Testis (tissue), 3 donors: Measurements from ENCODE around the gene PPARD. TPM values are rescaled to one million over a fixed set of nuclear protein-coding genes. Genes with fewer than 3 reads are reported as not detected.

Experiments
- DNase-seq: peaks from one replicate; pipeline ENCODE4 v3.0.0-alpha.2; 2019
- H3K27ac ChIP-seq, 2 donors: fragments of 200-600 bp; sonication (generic); one replicate each; pipeline ENCODE4 v1.5.1; 2019
- H3K27me3 ChIP-seq: fragments of 200-600 bp; sonication (generic); one replicate; pipeline ENCODE4 v1.5.1; 2019
- H3K36me3 ChIP-seq: fragments of 200-600 bp; sonication (generic); one replicate; pipeline ENCODE4 v1.5.1; 2017; ENCODE audit warnings: low read depth; ENCODE audit errors: missing control alignments
- H3K4me1 ChIP-seq: fragments of 200-600 bp; sonication (generic); one replicate; pipeline ENCODE4 v1.5.1; 2019
- H3K4me3 ChIP-seq, 2 donors: fragments of 200-600 bp; sonication (generic); one replicate each; pipeline ENCODE4 v1.5.1; 2017 to 2019
- H3K9me3 ChIP-seq: fragments of 200-600 bp; sonication (generic); one replicate; pipeline ENCODE4 v1.5.1; 2017
- CTCF ChIP-seq, 3 experiments: fragments of 450-650 bp in 2 of 3; fragments of 200-600 bp in 1 of 3; sonication (generic) in 1 of 3; IDR thresholded peaks; one replicate each; pipeline ENCODE4 v1.5.1; 2016 to 2019; ENCODE audit warnings: antibody characterized with exemption in 3 of 3, mild to moderate bottlenecking in 2 of 3, moderate library complexity in 1 of 3
- POLR2A ChIP-seq: fragments of 450-650 bp; IDR thresholded peaks from one replicate; pipeline ENCODE4 v1.6.1; 2017; ENCODE audit warnings: antibody characterized with exemption, mild to moderate bottlenecking, moderate library complexity
- WGBS, 2 donors: methylation state at CpG; one replicate each; pipeline ENCODE4 v1.1.5; 2018; 5-methylcytosine and 5-hydroxymethylcytosine counted together
- intact Hi-C: fragments of 100-400 bp; cut with DNase I; formaldehyde crosslinking; loops from one replicate; pipeline ENCODE4 v1.15.1; 2023; ENCODE audit warnings: low total_unique reads
- microRNA-seq, 2 donors: library from miRNA; unstranded; fragments of <30 nt; microRNA quantifications; one replicate each; pipeline ENCODE4, GENCODE V29; 2016; ENCODE audit warnings: borderline number of aligned reads in 2 of 2, borderline replicate concordance in 1 of 2
- polyA plus RNA-seq: library from polyadenylated mRNA; stranded (reverse); fragments of 350-450 nt; fragmentation: Illumina TruSeq; extraction: RNeasy Lipid Tissue Mini Kit (QIAGEN cat#74804); gene quantifications from one replicate; pipeline ENCODE4 v1.2.3, GENCODE V29; 2014; ENCODE audit warnings: low read depth, low replicate concordance; ENCODE audit not compliant: insufficient read depth
- small RNA-seq, 2 donors: library from RNA; depleted of rRNA; stranded (forward); fragments of <200 nt; gene quantifications; one replicate each; pipeline ENCODE3, GENCODE V24; 2016
- total RNA-seq, 2 donors: library from RNA; depleted of rRNA; stranded (reverse); fragments of >200 nt; gene quantifications; one replicate each; pipeline ENCODE4 v1.2.3, GENCODE V29; 2016

PPARD gene
- total and polyA plus RNA-seq, 3 donors from 2014 or later = 21.0 to 23.0 (median 21.5) TPM

DNA sequence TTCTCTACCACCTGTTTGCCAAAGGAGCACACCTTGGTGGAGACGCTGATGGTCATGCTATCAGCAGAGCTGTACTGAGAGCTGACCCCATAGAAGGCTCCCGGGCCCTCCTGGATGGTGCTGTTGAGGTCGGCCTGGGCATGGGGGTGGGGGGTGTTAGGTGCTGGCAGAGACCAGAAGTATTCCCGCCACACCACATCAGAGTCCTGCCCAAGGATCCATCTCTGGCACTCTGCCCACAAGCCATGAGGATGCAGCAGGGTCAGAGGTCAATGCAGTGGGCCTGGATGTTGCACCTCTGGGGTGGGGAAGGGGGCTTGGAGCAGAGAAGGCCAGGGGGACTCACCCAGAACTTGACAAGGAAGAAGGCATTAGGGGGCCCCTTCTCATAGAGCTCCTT, 133.2 kb downstream of the PPARD start:
- Histone ChIP-seq H3K9me3 (no peaks in the 10 kb centered on the region), H3K36me3 (no peaks in the 10 kb centered on the region), H3K27me3 (no peaks in the 10 kb centered on the region), H3K27ac (no peak overlapping the region), H3K4me3 (no peak overlapping the region), H3K4me1 (peaks cover 14% of the 10 kb centered on the region)
- intact Hi-C loops = no loop called here
- TF ChIP-seq POLR2A (no peak), CTCF (IDR thresholded peaks at IDR 0.05) (no peak)
- WGBS, 2 donors = 60 to 75% methylated on average over 1 to 4 of the region's 4 CpGs
- no peak for DNase-seq

DNA sequence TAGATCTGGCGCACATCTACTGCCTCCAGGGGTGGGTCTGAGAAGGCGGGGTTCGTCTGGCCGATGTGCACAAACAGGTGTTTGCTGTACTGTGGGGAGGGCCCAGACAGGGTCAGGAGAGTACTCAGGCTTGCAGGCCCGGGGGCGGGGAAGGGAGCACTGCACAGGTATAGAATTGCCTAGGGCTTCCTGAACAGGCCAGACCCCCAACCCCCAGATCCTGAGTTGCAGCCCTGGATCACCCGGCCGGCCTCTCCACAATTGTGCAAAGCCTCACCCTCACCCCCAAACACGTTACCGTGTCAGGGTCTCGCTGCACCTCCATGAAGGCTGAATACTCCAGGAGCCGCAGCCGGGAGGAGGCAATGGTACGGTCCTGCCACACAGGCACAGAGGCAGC, 133.6 kb downstream of the PPARD start:
- DNase-seq = no peak
- Histone ChIP-seq H3K9me3 (no peaks in the 10 kb centered on the region), H3K36me3 (no peaks in the 10 kb centered on the region), H3K27ac (no peak overlapping the region), H3K4me3 (no peak overlapping the region), H3K27me3 (no peaks in the 10 kb centered on the region), H3K4me1 (peaks cover 16% of the 10 kb centered on the region)
- intact Hi-C loops = no loop called here
- no peak for TF ChIP-seq POLR2A
- no peak for TF ChIP-seq CTCF (IDR thresholded peaks at IDR 0.05)
- 84 to 96% methylated on average over 5 to 14 of the region's 14 CpGs for WGBS, 2 donors

DNA sequence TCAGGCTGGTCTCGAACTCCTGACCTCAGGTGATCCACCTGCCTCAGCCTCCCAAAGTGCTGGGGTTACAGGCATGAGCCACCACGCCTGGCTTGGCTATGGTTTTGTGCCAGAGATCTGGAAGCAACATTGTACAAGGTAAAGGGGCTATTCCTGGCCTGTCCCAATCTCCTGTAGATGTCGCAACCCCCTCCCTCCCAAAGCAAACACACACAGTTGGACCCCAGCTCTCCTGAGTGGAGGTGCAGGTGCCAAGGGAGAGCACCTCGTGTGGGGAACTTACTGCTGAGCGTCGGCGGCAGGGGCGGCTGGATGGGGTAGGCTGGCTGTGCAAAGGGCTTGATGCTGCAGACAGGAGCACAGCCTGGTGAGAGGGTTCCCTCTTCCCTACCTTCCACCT, 134.7 kb downstream of the PPARD start:
- 86 to 90% methylated on average over 6 to 8 of the region's 8 CpGs for WGBS, 2 donors
- no peaks in the 10 kb centered on the region for H3K36me3 ChIP-seq
- no peaks in the 10 kb centered on the region for H3K9me3 ChIP-seq
- no peaks in the 10 kb centered on the region for H3K27me3 ChIP-seq
- intact Hi-C loops = no loop called here
- no peak overlapping the region for H3K27ac ChIP-seq
- no peak overlapping the region for H3K4me3 ChIP-seq
- H3K4me1 ChIP-seq = peaks cover 12% of the 10 kb centered on the region
- no peak for TF ChIP-seq CTCF (IDR thresholded peaks at IDR 0.05)
- TF ChIP-seq POLR2A = no peak
- no peak for DNase-seq

Small RNA genes lying within 50 kb of the gene (microRNA-seq; reads per million reads assigned to microRNA genes)
- 0.69 to 0.70 reads per million in 2 donors for gene MIR7111

Small RNA genes lying within 50 kb of the gene (small RNA-seq; reads per million reads assigned to genes)
- gene MIR7111 = 0 reads per million in 2 donors

Other genes with a start within 250 kb of the PPARD start
- 100 to 1,000 TPM; 193 to 639 TPM for gene TCP11, start 201.2 kb upstream of the PPARD start, total RNA-seq
- gene TCP11, start 201.2 kb upstream of the PPARD start, polyA plus RNA-seq = 1,044 TPM
- 1 to 10 TPM; 1.7 to 2.0 TPM for gene SCUBE3, start 128.6 kb upstream of the PPARD start, total RNA-seq
- gene SCUBE3, start 128.6 kb upstream of the PPARD start, polyA plus RNA-seq = 2.2 TPM
- gene ZNF76, start 82.8 kb upstream of the PPARD start, total RNA-seq = 10 to 100 TPM; 81.3 to 97.3 TPM
- 76.9 TPM for gene ZNF76, start 82.8 kb upstream of the PPARD start, polyA plus RNA-seq
- 10 to 100 TPM; 13.1 to 20.9 TPM for gene DEF6, start 44.7 kb upstream of the PPARD start, total RNA-seq
- gene DEF6, start 44.7 kb upstream of the PPARD start, polyA plus RNA-seq = 29.5 TPM
- 10 to 100 TPM; 14.1 to 15.0 TPM for gene FANCE, start 109.8 kb downstream of the PPARD start, total RNA-seq
- gene FANCE, start 109.8 kb downstream of the PPARD start, polyA plus RNA-seq = 18.0 TPM
- gene RPL10A, start 125.8 kb downstream of the PPARD start, total RNA-seq = 100 to 1,000 TPM; 305 to 538 TPM
- 768 TPM for gene RPL10A, start 125.8 kb downstream of the PPARD start, polyA plus RNA-seq
- 10 to 100 TPM; 10.6 to 17.8 TPM for gene TEAD3, start 154.5 kb downstream of the PPARD start, total RNA-seq
- 16.2 TPM for gene TEAD3, start 154.5 kb downstream of the PPARD start, polyA plus RNA-seq
- 1 to 10 TPM in 1 of 2 donors, under 1 TPM in 1; 0.87 to 2.4 TPM for gene TULP1, start 170.3 kb downstream of the PPARD start, total RNA-seq
- gene TULP1, start 170.3 kb downstream of the PPARD start, polyA plus RNA-seq = 0.53 TPM